Fibroblast of lung (primary cell): ENCODE measurements around the gene MAPT.

Experiments
- EZH2 ChIP-seq: IDR thresholded peaks from 2 replicates; pipeline ENCODE4 v1.5.1; 2012; ENCODE audit warnings: low read length, control low read depth, mild to moderate bottlenecking; ENCODE audit errors: missing control alignments
- TF ChIP-seq, protein P1 (sequence below), 2 donors: IDR thresholded peaks in 1 of 2; conservative IDR thresholded peaks in 1 of 2; 1 replicate in 1 of 2; 2 replicates in 1 of 2; pipeline ENCODE4 v1.5.1; 2011 to 2012; ENCODE audit warnings: low read length in 2 of 2, control low read depth in 1 of 2, inconsistent platforms in 1 of 2, low read depth in 1 of 2, mild to moderate bottlenecking in 1 of 2

DNA sequence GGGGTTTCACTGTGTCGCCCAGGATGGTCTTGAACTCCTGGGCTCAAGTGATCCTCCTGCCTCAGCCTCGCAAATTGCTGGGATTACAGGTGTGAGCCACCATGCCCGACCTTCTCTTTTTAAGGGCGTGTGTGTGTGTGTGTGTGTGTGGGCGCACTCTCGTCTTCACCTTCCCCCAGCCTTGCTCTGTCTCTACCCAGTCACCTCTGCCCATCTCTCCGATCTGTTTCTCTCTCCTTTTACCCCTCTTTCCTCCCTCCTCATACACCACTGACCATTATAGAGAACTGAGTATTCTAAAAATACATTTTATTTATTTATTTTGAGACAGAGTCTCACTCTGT, 108.6 kb downstream of the MAPT start:
- TF ChIP-seq, protein P1, sequence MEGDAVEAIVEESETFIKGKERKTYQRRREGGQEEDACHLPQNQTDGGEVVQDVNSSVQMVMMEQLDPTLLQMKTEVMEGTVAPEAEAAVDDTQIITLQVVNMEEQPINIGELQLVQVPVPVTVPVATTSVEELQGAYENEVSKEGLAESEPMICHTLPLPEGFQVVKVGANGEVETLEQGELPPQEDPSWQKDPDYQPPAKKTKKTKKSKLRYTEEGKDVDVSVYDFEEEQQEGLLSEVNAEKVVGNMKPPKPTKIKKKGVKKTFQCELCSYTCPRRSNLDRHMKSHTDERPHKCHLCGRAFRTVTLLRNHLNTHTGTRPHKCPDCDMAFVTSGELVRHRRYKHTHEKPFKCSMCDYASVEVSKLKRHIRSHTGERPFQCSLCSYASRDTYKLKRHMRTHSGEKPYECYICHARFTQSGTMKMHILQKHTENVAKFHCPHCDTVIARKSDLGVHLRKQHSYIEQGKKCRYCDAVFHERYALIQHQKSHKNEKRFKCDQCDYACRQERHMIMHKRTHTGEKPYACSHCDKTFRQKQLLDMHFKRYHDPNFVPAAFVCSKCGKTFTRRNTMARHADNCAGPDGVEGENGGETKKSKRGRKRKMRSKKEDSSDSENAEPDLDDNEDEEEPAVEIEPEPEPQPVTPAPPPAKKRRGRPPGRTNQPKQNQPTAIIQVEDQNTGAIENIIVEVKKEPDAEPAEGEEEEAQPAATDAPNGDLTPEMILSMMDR (conservative IDR thresholded peaks at IDR 0.05 in 1 of 2, IDR thresholded peaks at IDR 0.05 in 1 of 2; ENCODE audit: low read depth in 1 of 2, low read length in 2 of 2) = no peak
- TF ChIP-seq EZH2 = no peak
